Stimulated activated CD4-positive, alpha-beta T cell treated with anti-CD3 and anti-CD28 coated beads, Interleukin-4, amount 100 ng/mL, for 24 hours (primary cell): ENCODE results near the gene UNC93A.
"Not testable (repeated sequence)": the region's sequence is repeated elsewhere in the genome, so short reads cannot be mapped to it uniquely, and the experiment has no call there.

Experiments
- DNase-seq: peaks from one replicate; pipeline ENCODE4 v3.0.0-alpha.2; 2020

UNC93A gene

GRCh38 chr6:167294651-167295494 is 3.8 kb downstream of the UNC93A start:
- DNase-seq = no peak

- DNase-seq = no peak
Observed at GRCh38 chr6:167295495-167296292, 4.6 kb downstream of the UNC93A start.

- no peak for DNase-seq
Observed at GRCh38 chr6:167296293-167296690, 5.2 kb downstream of the UNC93A start.

- no peak for DNase-seq
Observed at GRCh38 chr6:167296902-167297301, 5.8 kb downstream of the UNC93A start.

GRCh38 chr6:167298127-167298526 is 7.0 kb downstream of the UNC93A start:
- no peak for DNase-seq

- no peak for DNase-seq
Observed at GRCh38 chr6:167299641-167300308, 8.7 kb downstream of the UNC93A start.

- no peak for DNase-seq
Observed at GRCh38 chr6:167300902-167301777, 10.0 kb downstream of the UNC93A start.

- no peak for DNase-seq
Observed at GRCh38 chr6:167302074-167302473, 11.0 kb downstream of the UNC93A start.

GRCh38 chr6:167302796-167303195 is 11.7 kb downstream of the UNC93A start:
- DNase-seq = no peak

- DNase-seq = no peak
Observed at GRCh38 chr6:167303675-167304625, 12.8 kb downstream of the UNC93A start.

- DNase-seq = no peak
Observed at GRCh38 chr6:167304912-167305311, 13.8 kb downstream of the UNC93A start.

GRCh38 chr6:167305796-167306195 is 14.7 kb downstream of the UNC93A start:
- no peak for DNase-seq

- no peak for DNase-seq
Observed at GRCh38 chr6:167306401-167306998, 15.4 kb downstream of the UNC93A start.

- no peak for DNase-seq
Observed at GRCh38 chr6:167307342-167307955, 16.3 kb downstream of the UNC93A start.

GRCh38 chr6:167308207-167308606 is 17.1 kb downstream of the UNC93A start:
- DNase-seq = no peak

- DNase-seq = not testable (repeated sequence)
Observed at GRCh38 chr6:167309355-167310192, 18.5 kb downstream of the UNC93A start.

- DNase-seq = no peak
Observed at GRCh38 chr6:167311286-167311685, 20.2 kb downstream of the UNC93A start.

GRCh38 chr6:167311691-167312090 is 20.6 kb downstream of the UNC93A start:
- not testable (repeated sequence) for DNase-seq

GRCh38 chr6:167314180-167314821 is 23.2 kb downstream of the UNC93A start:
- no peak for DNase-seq
